SH-SY5Y (cell line): Measurements from ENCODE around the gene ZBTB16.

Source experiments
- GATA2 ChIP-seq: IDR thresholded peaks from 2 replicates; pipeline ENCODE4 v1.6.1; 2011; ENCODE audit warnings: mild to moderate bottlenecking, low read depth, low read length
- GATA3 ChIP-seq: IDR thresholded peaks from 2 replicates; pipeline ENCODE4 v1.6.1; 2011; ENCODE audit warnings: low read depth, mild to moderate bottlenecking, low read length, moderate library complexity

GRCh38 chr11:114281388-114281956 is 222.0 kb downstream of the ZBTB16 start:
- no peak for TF ChIP-seq GATA3
- no peak for TF ChIP-seq GATA2
